Measurements from ENCODE around the gene ATP6V0A4. TPM values are rescaled to one million over a fixed set of nuclear protein-coding genes. Genes with fewer than 3 reads are reported as not detected.

Gene ATP6V0A4
- total RNA-seq, 1 experiment from 2014 or later: 1.0 TPM

- Histone ChIP-seq H3K4me1 (ENCODE audit: insufficient read depth, low read length) (no peaks in the 10 kb centered on the region), H3K27ac (ENCODE audit: low read length) (no peak overlapping the region), H2AFZ (ENCODE audit: low read length) (no peak overlapping the region), H3K9ac (ENCODE audit: low read length) (no peak overlapping the region), H3K4me3 (ENCODE audit: low read length) (no peak overlapping the region), H3F3A (ENCODE audit: low read length, unreplicated experiment) (no peaks in the 10 kb centered on the region), H3K4me2 (ENCODE audit: low read length) (no peak overlapping the region), H3K36me3 (ENCODE audit: low read depth, low read length) (no peaks in the 10 kb centered on the region), H4K20me1 (ENCODE audit: low read length) (no peaks in the 10 kb centered on the region), H3K27me3 (ENCODE audit: low read length) (no peaks in the 10 kb centered on the region), H3K9me2 (replicated peaks; ENCODE audit: low read length) (no peaks in the 10 kb centered on the region), H3K9me3 (ENCODE audit: low read length) (no peaks in the 10 kb centered on the region), H3K79me2 (ENCODE audit: low read length) (no peaks in the 10 kb centered on the region)
- ATAC-seq (no peak), DNase-seq (no peak)
- CTCF ChIA-PET: no interaction called here
- TF ChIP-seq EZH2 (IDR thresholded peaks at IDR 0.05; ENCODE audit: low read length, unreplicated experiment) (no peak), EZH2phosphoT487 (IDR thresholded peaks at IDR 0.05; ENCODE audit: borderline replicate concordance, low read length) (no peak)
- TF ChIP-seq, protein P1, sequence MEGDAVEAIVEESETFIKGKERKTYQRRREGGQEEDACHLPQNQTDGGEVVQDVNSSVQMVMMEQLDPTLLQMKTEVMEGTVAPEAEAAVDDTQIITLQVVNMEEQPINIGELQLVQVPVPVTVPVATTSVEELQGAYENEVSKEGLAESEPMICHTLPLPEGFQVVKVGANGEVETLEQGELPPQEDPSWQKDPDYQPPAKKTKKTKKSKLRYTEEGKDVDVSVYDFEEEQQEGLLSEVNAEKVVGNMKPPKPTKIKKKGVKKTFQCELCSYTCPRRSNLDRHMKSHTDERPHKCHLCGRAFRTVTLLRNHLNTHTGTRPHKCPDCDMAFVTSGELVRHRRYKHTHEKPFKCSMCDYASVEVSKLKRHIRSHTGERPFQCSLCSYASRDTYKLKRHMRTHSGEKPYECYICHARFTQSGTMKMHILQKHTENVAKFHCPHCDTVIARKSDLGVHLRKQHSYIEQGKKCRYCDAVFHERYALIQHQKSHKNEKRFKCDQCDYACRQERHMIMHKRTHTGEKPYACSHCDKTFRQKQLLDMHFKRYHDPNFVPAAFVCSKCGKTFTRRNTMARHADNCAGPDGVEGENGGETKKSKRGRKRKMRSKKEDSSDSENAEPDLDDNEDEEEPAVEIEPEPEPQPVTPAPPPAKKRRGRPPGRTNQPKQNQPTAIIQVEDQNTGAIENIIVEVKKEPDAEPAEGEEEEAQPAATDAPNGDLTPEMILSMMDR (conservative IDR thresholded peaks at IDR 0.05; ENCODE audit: low read depth, low read length): no peak
- POLR2A ChIA-PET (ENCODE audit: unreplicated experiment): no interaction called here
- intact Hi-C loops (cut with micrococcal nuclease): no loop called here
- no TSS peak for BruUV-seq (replicated peaks)
These were observed 85.3 kb downstream of the ATP6V0A4 start for GRCh38 chr7:138712652-138713051.

GRCh38 chr7:138710536-138711385 lies 87.2 kb downstream of the ATP6V0A4 start:
- no peak overlapping the region for H2AFZ ChIP-seq (ENCODE audit: low read length)
- no peaks in the 10 kb centered on the region for H3F3A ChIP-seq (ENCODE audit: low read length, unreplicated experiment)
- H3K4me2 ChIP-seq (ENCODE audit: low read length): no peak overlapping the region
- H3K4me3 ChIP-seq (ENCODE audit: low read length): no peak overlapping the region
- CTCF ChIA-PET: no interaction called here
- intact Hi-C loops (cut with micrococcal nuclease): no loop called here
- no peaks in the 10 kb centered on the region for H4K20me1 ChIP-seq (ENCODE audit: low read length)
- H3K9me3 ChIP-seq (ENCODE audit: low read length): no peaks in the 10 kb centered on the region
- H3K27me3 ChIP-seq (ENCODE audit: low read length): no peaks in the 10 kb centered on the region
- no peak for ATAC-seq
- no peaks in the 10 kb centered on the region for H3K79me2 ChIP-seq (ENCODE audit: low read length)
- H3K36me3 ChIP-seq (ENCODE audit: low read depth, low read length): no peaks in the 10 kb centered on the region
- no TSS peak for BruUV-seq (replicated peaks)
- H3K27ac ChIP-seq (ENCODE audit: low read length): no peak overlapping the region
- no peak overlapping the region for H3K9ac ChIP-seq (ENCODE audit: low read length)
- no peaks in the 10 kb centered on the region for H3K9me2 ChIP-seq (replicated peaks; ENCODE audit: low read length)
- DNase-seq: no peak
- H3K4me1 ChIP-seq (ENCODE audit: insufficient read depth, low read length): no peaks in the 10 kb centered on the region
- POLR2A ChIA-PET (ENCODE audit: unreplicated experiment): no interaction called here
- TF ChIP-seq, protein P1 (conservative IDR thresholded peaks at IDR 0.05; ENCODE audit: low read depth, low read length): no peak
- no peak for TF ChIP-seq EZH2 (IDR thresholded peaks at IDR 0.05; ENCODE audit: low read length, unreplicated experiment)
- TF ChIP-seq EZH2phosphoT487 (IDR thresholded peaks at IDR 0.05; ENCODE audit: borderline replicate concordance, low read length): no peak

DNA sequence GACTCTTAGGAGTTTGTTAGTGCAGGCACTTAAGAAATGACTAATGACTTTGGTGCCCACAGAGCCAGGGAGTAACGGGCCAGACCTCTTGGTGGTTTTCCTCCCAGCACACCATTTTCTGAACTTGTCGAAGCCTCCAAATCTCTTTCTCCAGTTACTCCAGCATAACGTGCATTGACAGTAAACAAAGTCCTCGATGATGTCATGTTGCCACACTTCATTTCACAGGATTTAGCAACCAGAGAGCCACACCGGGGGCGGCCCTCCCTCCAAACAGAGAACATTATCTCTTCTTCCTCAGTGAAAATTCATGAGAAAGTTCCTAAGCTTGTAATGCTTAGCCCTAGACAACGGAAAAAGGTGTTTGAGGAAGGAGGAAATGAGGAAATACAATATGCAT lies 92.8 kb downstream of the ATP6V0A4 start:
- Histone ChIP-seq H3K4me3 (ENCODE audit: low read length) (no peak overlapping the region), H3K27me3 (ENCODE audit: low read length) (no peaks in the 10 kb centered on the region), H3K9ac (ENCODE audit: low read length) (no peak overlapping the region), H3K4me2 (ENCODE audit: low read length) (no peak overlapping the region), H4K20me1 (ENCODE audit: low read length) (no peaks in the 10 kb centered on the region), H3K9me3 (ENCODE audit: low read length) (no peaks in the 10 kb centered on the region), H3F3A (ENCODE audit: low read length, unreplicated experiment) (no peaks in the 10 kb centered on the region), H3K4me1 (ENCODE audit: insufficient read depth, low read length) (no peaks in the 10 kb centered on the region), H2AFZ (ENCODE audit: low read length) (no peak overlapping the region), H3K9me2 (replicated peaks; ENCODE audit: low read length) (no peaks in the 10 kb centered on the region), H3K79me2 (ENCODE audit: low read length) (no peaks in the 10 kb centered on the region), H3K36me3 (ENCODE audit: low read depth, low read length) (no peaks in the 10 kb centered on the region), H3K27ac (ENCODE audit: low read length) (no peak overlapping the region)
- POLR2A ChIA-PET (ENCODE audit: unreplicated experiment): no interaction called here
- intact Hi-C loops (cut with micrococcal nuclease): no loop called here
- ATAC-seq (no peak), DNase-seq (no peak)
- CTCF ChIA-PET: no interaction called here
- BruUV-seq (replicated peaks): no TSS peak
- TF ChIP-seq EZH2phosphoT487 (IDR thresholded peaks at IDR 0.05; ENCODE audit: borderline replicate concordance, low read length): no peak

Measured in PC-3 (cell line).